ENCODE measurements around the gene OBP2B. TPM values are rescaled to one million over a fixed set of nuclear protein-coding genes. Genes with fewer than 3 reads are reported as not detected.
"Not testable (repeated sequence)": the region's sequence is repeated elsewhere in the genome, so short reads cannot be mapped to it uniquely, and the experiment has no call there.

The OBP2B gene
- total RNA-seq, 1 donor from 2014 or later, result not detected

GRCh38 chr9:133238272-133238850 lies 29.3 kb upstream of the OBP2B start:
- Histone ChIP-seq H3K36me3 (no peaks in the 10 kb centered on the region), H3K4me3 (peak overlapping the region; percentile 53), H3K9me3 (no peaks in the 10 kb centered on the region), H3K27ac (peak overlapping the region; percentile 79), H3K4me1 (peaks cover 22% of the 10 kb centered on the region), H3K27me3 (ENCODE audit: low read depth) (no peaks in the 10 kb centered on the region)
- TF ChIP-seq CTCF (IDR thresholded peaks at IDR 0.05), result no peak
- ATAC-seq, result peak; percentile 94 to 95
- intact Hi-C loops (cut with DNase I), result no loop called here
- peak; percentile 90 for DNase-seq

GRCh38 chr9:133237035-133237731 lies 28.1 kb upstream of the OBP2B start:
- Histone ChIP-seq H3K9me3 (no peaks in the 10 kb centered on the region), H3K27me3 (ENCODE audit: low read depth) (no peaks in the 10 kb centered on the region), H3K27ac (peak overlapping the region; percentile 69), H3K4me1 (peaks cover 22% of the 10 kb centered on the region), H3K4me3 (no peak overlapping the region), H3K36me3 (no peaks in the 10 kb centered on the region)
- ATAC-seq, result no peak
- intact Hi-C loops (cut with DNase I), result no loop called here
- no peak for TF ChIP-seq CTCF (IDR thresholded peaks at IDR 0.05)
- DNase-seq, result peak; percentile 28

GRCh38 chr9:133236291-133237034 lies 27.4 kb upstream of the OBP2B start:
- H3K27me3 ChIP-seq (ENCODE audit: low read depth); H3K4me3 ChIP-seq; ATAC-seq; intact Hi-C loops (cut with DNase I); H3K9me3 ChIP-seq; H3K36me3 ChIP-seq: not testable (repeated sequence)
- peaks cover 22% of the 10 kb centered on the region for H3K4me1 ChIP-seq
- H3K27ac ChIP-seq, result peak overlapping the region; percentile 69
- DNase-seq, result peak; percentile 48

GRCh38 chr9:133235549-133236222 lies 26.6 kb upstream of the OBP2B start:
- no peak overlapping the region for H3K27ac ChIP-seq
- DNase-seq (no peak), ATAC-seq (no peak)
- H3K4me3 ChIP-seq, result no peak overlapping the region
- H3K27me3 ChIP-seq (ENCODE audit: low read depth), result no peaks in the 10 kb centered on the region
- no peaks in the 10 kb centered on the region for H3K9me3 ChIP-seq
- intact Hi-C loops (cut with DNase I), result no loop called here
- peaks cover 22% of the 10 kb centered on the region for H3K4me1 ChIP-seq
- no peak for TF ChIP-seq CTCF (IDR thresholded peaks at IDR 0.05)
- no peaks in the 10 kb centered on the region for H3K36me3 ChIP-seq

- Histone ChIP-seq H3K27me3 (ENCODE audit: low read depth) (no peaks in the 10 kb centered on the region), H3K27ac (no peak overlapping the region), H3K4me3 (no peak overlapping the region), H3K36me3 (no peaks in the 10 kb centered on the region), H3K4me1 (peaks cover 22% of the 10 kb centered on the region), H3K9me3 (no peaks in the 10 kb centered on the region)
- TF ChIP-seq CTCF (IDR thresholded peaks at IDR 0.05), result no peak
- ATAC-seq (no peak), DNase-seq (no peak)
- intact Hi-C loops (cut with DNase I), result no loop called here
These were observed 25.7 kb upstream of the OBP2B start for GRCh38 chr9:133234577-133235322.

Measured in lower lobe of right lung (tissue), 2 donors.